IMR-90 (cell line): ENCODE measurements around the gene DAB2. TPM values are rescaled to one million over a fixed set of nuclear protein-coding genes. Genes with fewer than 3 reads are reported as not detected.
A peak's percentile ranks its signal among the peaks of the same experiment; 100 is the strongest.

Experiments
- ATAC-seq: fragments of 200-7000 bp; cut with Tn5 transposase; 2 replicates; pipeline ENCODE4 v1.9.1; 2020; ENCODE audit warnings: low read depth, mild to moderate bottlenecking, moderate library complexity
- BruUV-seq: library from RNA; stranded (reverse); fragments of 400-500 nt; replicated peaks from 2 replicates; lab custom pipeline; 2021; lab: Mats Ljungman, UMichigan
- CTCF ChIA-PET: fragments of 300-600 bp; formaldehyde crosslinking; extraction: SDS; loops from one replicate; lab custom pipeline; 2021; ENCODE audit warnings: antibody characterized with exemption; lab: Yijun Ruan, JAX
- POLR2A ChIA-PET: fragments of 300-600 bp; sonication (Branson Sonifier 250); formaldehyde crosslinking; loops from one replicate; lab custom pipeline; 2022; ENCODE audit warnings: antibody characterized with exemption; ENCODE audit not compliant: unreplicated experiment; lab: Charles Lee
- DNase-seq: peaks from one replicate; pipeline ENCODE4 v3.0.0; 2013
- H2AFZ ChIP-seq: replicated peaks from 2 replicates; pipeline ENCODE3; 2013; ENCODE audit warnings: low read length, mild to moderate bottlenecking; ENCODE audit not compliant: poor library complexity
- H2AK5ac ChIP-seq: 2 replicates; pipeline ENCODE4 v1.6.1; 2013; ENCODE audit warnings: low read depth, low read length, inconsistent platforms
- H2AK9ac ChIP-seq: replicated peaks from 2 replicates; pipeline ENCODE3; 2013; ENCODE audit warnings: mild to moderate bottlenecking, low read depth, low read length, moderate library complexity; ENCODE audit not compliant: poor library complexity
- H2BK120ac ChIP-seq: 2 replicates; pipeline ENCODE4 v1.6.1; 2013; ENCODE audit warnings: low read depth, low read length, inconsistent platforms
- H2BK15ac ChIP-seq: 3 replicates; pipeline ENCODE4 v1.6.1; 2013; ENCODE audit warnings: low read depth, low read length, inconsistent platforms
- H2BK20ac ChIP-seq: 2 replicates; pipeline ENCODE4 v1.6.1; 2013; ENCODE audit warnings: low read depth, mild to moderate bottlenecking, inconsistent platforms, low read length, moderate library complexity
- H2BK5ac ChIP-seq: 2 replicates; pipeline ENCODE4 v1.6.1; 2013; ENCODE audit warnings: mild to moderate bottlenecking, low read depth, low read length, inconsistent platforms; ENCODE audit not compliant: poor library complexity, severe bottlenecking
- H3K14ac ChIP-seq: replicated peaks from 2 replicates; pipeline ENCODE4 v1.6.1; 2013; ENCODE audit warnings: low read depth, low read length, inconsistent platforms
- H3K18ac ChIP-seq: 2 replicates; pipeline ENCODE4 v1.6.1; 2013; ENCODE audit warnings: low read depth, low read length, control low read depth
- H3K23ac ChIP-seq: 2 replicates; pipeline ENCODE4 v1.6.1; 2013; ENCODE audit warnings: low read depth, low read length, inconsistent platforms
- H3K27ac ChIP-seq: 2 replicates; pipeline ENCODE4 v1.5.1; 2013; ENCODE audit warnings: mild to moderate bottlenecking, control low read depth, low read length; ENCODE audit not compliant: insufficient read depth
- H3K27me3 ChIP-seq: 2 replicates; pipeline ENCODE4 v1.6.1; 2013; ENCODE audit warnings: low read length; ENCODE audit not compliant: control insufficient read depth, insufficient read depth
- H3K36me3 ChIP-seq: 2 replicates; pipeline ENCODE4 v1.6.1; 2013; ENCODE audit warnings: low read length, mixed read lengths; ENCODE audit not compliant: control insufficient read depth, insufficient read depth
- H3K4ac ChIP-seq: 2 replicates; pipeline ENCODE4 v1.6.1; 2013; ENCODE audit warnings: low read depth, low read length, inconsistent platforms
- H3K4me1 ChIP-seq: 2 replicates; pipeline ENCODE4 v1.6.1; 2013; ENCODE audit warnings: low read length, mixed read lengths; ENCODE audit not compliant: control insufficient read depth, insufficient read depth
- H3K4me2 ChIP-seq: 2 replicates; pipeline ENCODE4 v1.6.1; 2013; ENCODE audit warnings: low read depth, mild to moderate bottlenecking, control low read depth, low read length, moderate library complexity
- H3K4me3 ChIP-seq: 2 replicates; pipeline ENCODE4 v1.5.1; 2013; ENCODE audit warnings: low read depth, mild to moderate bottlenecking, control low read depth, low read length, moderate library complexity; ENCODE audit not compliant: insufficient read depth
- H3K56ac ChIP-seq: 2 replicates; pipeline ENCODE4 v1.6.1; 2013; ENCODE audit warnings: low read length, inconsistent platforms; ENCODE audit not compliant: insufficient read depth; ENCODE audit errors: extremely low read depth
- H3K79me1 ChIP-seq, 2 experiments: 2 replicates each; pipeline ENCODE4 v1.6.1; 2013; ENCODE audit warnings: low read length in 2 of 2, inconsistent platforms in 1 of 2, low read depth in 1 of 2
- H3K9ac ChIP-seq: 2 replicates; pipeline ENCODE4 v1.6.1; 2013; ENCODE audit warnings: low read depth, low read length, control low read depth
- H3K9me1 ChIP-seq: 2 replicates; pipeline ENCODE4 v1.6.1; 2013; ENCODE audit warnings: low read length, inconsistent platforms; ENCODE audit not compliant: insufficient read depth
- H3K9me3 ChIP-seq: 2 replicates; pipeline ENCODE4 v1.6.1; 2013; ENCODE audit warnings: low read length; ENCODE audit not compliant: control insufficient read depth, insufficient read depth
- H4K20me1 ChIP-seq: 2 replicates; pipeline ENCODE4 v1.6.1; 2013; ENCODE audit warnings: low read length, inconsistent platforms; ENCODE audit not compliant: insufficient read depth
- H4K5ac ChIP-seq: 2 replicates; pipeline ENCODE4 v1.6.1; 2013; ENCODE audit warnings: mild to moderate bottlenecking, low read depth, low read length, control low read depth
- H4K8ac ChIP-seq, 2 experiments: 2 replicates each; pipeline ENCODE4 v1.6.1; 2013; ENCODE audit warnings: low read depth in 2 of 2, low read length in 2 of 2, control low read depth in 1 of 2, inconsistent platforms in 1 of 2
- H4K91ac ChIP-seq: 2 replicates; pipeline ENCODE4 v1.6.1; 2013; ENCODE audit warnings: low read depth, low read length, inconsistent platforms; ENCODE audit not compliant: insufficient read depth
- BHLHE40 ChIP-seq: fragments of 150-350 bp; IDR thresholded peaks from 2 replicates; pipeline ENCODE4 v1.6.1; 2016; ENCODE audit warnings: mild to moderate bottlenecking, low read depth, low read length
- CEBPB ChIP-seq: IDR thresholded peaks from 2 replicates; pipeline ENCODE4 v1.6.1; 2012; ENCODE audit warnings: low read depth, low read length, improper control_type of control experiment
- CHD1 ChIP-seq: IDR thresholded peaks from 2 replicates; pipeline ENCODE4 v1.6.1; 2012; ENCODE audit warnings: low read depth, low read length, improper control_type of control experiment
- MAZ ChIP-seq: IDR thresholded peaks from 2 replicates; pipeline ENCODE4 v1.6.1; 2012; ENCODE audit warnings: low read depth, mild to moderate bottlenecking, low read length, improper control_type of control experiment, moderate library complexity, borderline replicate concordance
- MXI1 ChIP-seq: IDR thresholded peaks from 2 replicates; pipeline ENCODE4 v1.6.1; 2012; ENCODE audit warnings: low read depth, mild to moderate bottlenecking, low read length, moderate library complexity, borderline replicate concordance
- NFE2L2 ChIP-seq: fragments of 150-350 bp; IDR thresholded peaks from 2 replicates; pipeline ENCODE4 v1.6.1; 2016; ENCODE audit warnings: low read depth, mild to moderate bottlenecking, low read length
- RAD21 ChIP-seq: IDR thresholded peaks from 2 replicates; pipeline ENCODE4 v1.6.1; 2012; ENCODE audit warnings: low read length, improper control_type of control experiment
- RCOR1 ChIP-seq: IDR thresholded peaks from 2 replicates; pipeline ENCODE4 v1.6.1; 2012; ENCODE audit warnings: mild to moderate bottlenecking, low read length, improper control_type of control experiment; ENCODE audit not compliant: insufficient replicate concordance
- RFX5 ChIP-seq: IDR thresholded peaks from 2 replicates; pipeline ENCODE4 v1.8.0; 2012; ENCODE audit warnings: low read depth, mild to moderate bottlenecking, low read length, moderate library complexity
- SMC3 ChIP-seq: fragments of 150-350 bp; IDR thresholded peaks from 2 replicates; pipeline ENCODE4 v1.6.1; 2016; ENCODE audit warnings: low read depth, mild to moderate bottlenecking, antibody characterized with exemption, low read length, moderate library complexity
- WGBS, 2 experiments: methylation state at CpG; one replicate each; pipeline versions ENCODE4 v1.1.5 to v1.1.7; 2013; ENCODE audit warnings: missing lambda C conversion rate in 2 of 2; ENCODE audit not compliant: insufficient read length in 1 of 2; ENCODE audit errors: extremely low coverage in 2 of 2; 5-methylcytosine and 5-hydroxymethylcytosine counted together
- dilution Hi-C: fragments of 300-500 bp; cut with HindIII; formaldehyde crosslinking; loops from one replicate; pipeline ENCODE4 v1.14.3; 2018; ENCODE audit warnings: low sequenced_read_pairs; ENCODE audit not compliant: unreplicated experiment
- in situ Hi-C: fragments of 300-500 bp; cut with MboI; formaldehyde crosslinking; loops from 3 replicates; pipeline ENCODE4 v1.14.3; 2019; ENCODE audit warnings: low sequenced_read_pairs, inconsistent platforms, mixed read lengths
- intact Hi-C: fragments of 100-400 bp; cut with micrococcal nuclease; formaldehyde crosslinking; loops from 2 replicates; pipeline ENCODE4 v1.10.0; 2022
- polyA plus RNA-seq, 3 experiments: library from polyadenylated mRNA; depleted of rRNA; stranded (reverse); fragments of >200 nt; gene quantifications; 2 replicates each; pipeline ENCODE4 v1.2.3, GENCODE V29; 2012; ENCODE audit warnings: low replicate concordance in 1 of 3
- total RNA-seq: library from RNA; depleted of rRNA; stranded (reverse); fragments of >200 nt; gene quantifications from 2 replicates; pipeline ENCODE4 v1.2.3, GENCODE V29; 2012

DAB2 gene
- total and polyA plus RNA-seq, 2 of the 4 experiments (the other 2 are of a cell fraction) = 50.0 to 101 TPM

DNA sequence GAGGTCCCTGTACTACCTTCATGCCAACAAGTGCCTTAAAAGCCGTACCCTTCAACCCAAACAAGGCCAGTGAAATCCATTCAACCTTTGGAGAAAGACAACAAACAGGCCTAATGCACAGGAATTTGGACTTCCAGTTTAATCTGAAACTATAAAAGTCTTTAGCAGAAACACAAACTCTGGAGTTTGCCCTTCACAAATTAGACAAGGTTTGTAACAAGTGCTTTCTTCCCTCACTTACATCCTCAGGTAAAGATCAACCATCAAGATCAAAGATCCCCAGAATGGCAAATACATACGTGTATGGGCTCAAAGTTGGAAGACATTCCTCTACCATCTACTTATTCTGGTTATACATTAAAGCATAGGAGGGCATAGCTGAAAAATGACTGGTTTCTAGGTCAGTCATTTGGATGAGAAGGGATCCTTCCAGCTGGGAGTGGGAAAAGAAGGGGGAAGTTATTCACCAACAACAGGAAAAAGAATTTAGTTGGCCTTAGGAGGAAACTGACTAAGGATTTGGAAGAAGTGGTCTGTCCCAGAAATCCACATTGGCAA, 2.0 kb downstream of the DAB2 start:
- intact Hi-C loops (loop anchor here (5.0 kb wide), 2 partner anchors 144 to 1409 kb away; no protein-coding TSS in a partner anchor), in situ Hi-C loops (no loop called here), dilution Hi-C loops (no loop called here)
- H2BK20ac ChIP-seq = peak overlapping the region; percentile 59; the same call in 1 of the 2 replicates
- no peaks in the 10 kb centered on the region for H3K27me3 ChIP-seq
- H3K9me1 ChIP-seq = peaks cover 14% of the 10 kb centered on the region
- no peak for ATAC-seq
- peak overlapping the region; percentile 92 for H3K27ac ChIP-seq
- peaks cover 20% of the 10 kb centered on the region for H3K4me1 ChIP-seq
- H2BK5ac ChIP-seq = peak overlapping the region; percentile 95
- 100% methylated on average over 1 of the region's 2 CpGs; no CpG with 5 or more reads in 1 of the 2 experiments for WGBS, 2 experiments
- H4K8ac ChIP-seq = peak overlapping the region; percentile 42 to 90; a peak in 2 of 4 replicates
- H2BK15ac ChIP-seq = peak overlapping the region; percentile 62; the same call in 2 of the 3 replicates
- H3K9ac ChIP-seq = peak overlapping the region; percentile 96
- ChIA-PET POLR2A (interaction anchor here (0.6 to 2.7 kb wide), 4 partner anchors 24 to 79 kb away, joined by 3 to 14 read pairs (median 8); no protein-coding TSS in a partner anchor), CTCF (interaction anchor here (2.9 to 3.1 kb wide), 2 partner anchors 96 to 125 kb away, joined by 12 to 24 read pairs; no protein-coding TSS in a partner anchor)
- no peak for DNase-seq
- peak overlapping the region; percentile 81 for H4K91ac ChIP-seq
- H3K4me3 ChIP-seq = peak overlapping the region; percentile 99
- H2AK9ac ChIP-seq = peak overlapping the region; percentile 90
- H4K5ac ChIP-seq = peak overlapping the region; percentile 69
- no peak for TF ChIP-seq RFX5
- TF ChIP-seq RAD21 = no peak
- TF ChIP-seq BHLHE40 = no peak
- no peak for TF ChIP-seq RCOR1
- no peak for TF ChIP-seq SMC3
- no peak for TF ChIP-seq CEBPB
- TF ChIP-seq NFE2L2 = no peak
- no peak for TF ChIP-seq CHD1
- TF ChIP-seq MAZ = no peak
- TF ChIP-seq MXI1 = no peak
- BruUV-seq = no TSS peak
- H2AFZ ChIP-seq = no peak overlapping the region
- peak overlapping the region; percentile 81; the same call in 1 of the 2 replicates for H3K18ac ChIP-seq
- peak overlapping the region; percentile 100 for H3K4me2 ChIP-seq
- H3K23ac ChIP-seq = peak overlapping the region; percentile 88
- H3K36me3 ChIP-seq = peaks cover 8% of the 10 kb centered on the region
- peak overlapping the region; percentile 84 for H2BK120ac ChIP-seq
- H4K20me1 ChIP-seq = peaks cover 49% of the 10 kb centered on the region
- peak overlapping the region; percentile 65; the same call in 1 of the 2 replicates for H2AK5ac ChIP-seq
- H3K14ac ChIP-seq = peak overlapping the region; percentile 96
- no peaks in the 10 kb centered on the region for H3K9me3 ChIP-seq
- H3K4ac ChIP-seq = peak overlapping the region; percentile 91
- H3K79me1 ChIP-seq = peaks cover 3 to 53% of the 10 kb centered on the region in 2 experiments
- peak overlapping the region; percentile 98 for H3K56ac ChIP-seq
